ENCODE data around the gene SLC30A4.
"Not testable (repeated sequence)": the region's sequence is repeated elsewhere in the genome, so short reads cannot be mapped to it uniquely, and the experiment has no call there.

The SLC30A4 gene, protein sequence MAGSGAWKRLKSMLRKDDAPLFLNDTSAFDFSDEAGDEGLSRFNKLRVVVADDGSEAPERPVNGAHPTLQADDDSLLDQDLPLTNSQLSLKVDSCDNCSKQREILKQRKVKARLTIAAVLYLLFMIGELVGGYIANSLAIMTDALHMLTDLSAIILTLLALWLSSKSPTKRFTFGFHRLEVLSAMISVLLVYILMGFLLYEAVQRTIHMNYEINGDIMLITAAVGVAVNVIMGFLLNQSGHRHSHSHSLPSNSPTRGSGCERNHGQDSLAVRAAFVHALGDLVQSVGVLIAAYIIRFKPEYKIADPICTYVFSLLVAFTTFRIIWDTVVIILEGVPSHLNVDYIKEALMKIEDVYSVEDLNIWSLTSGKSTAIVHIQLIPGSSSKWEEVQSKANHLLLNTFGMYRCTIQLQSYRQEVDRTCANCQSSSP

DNA sequence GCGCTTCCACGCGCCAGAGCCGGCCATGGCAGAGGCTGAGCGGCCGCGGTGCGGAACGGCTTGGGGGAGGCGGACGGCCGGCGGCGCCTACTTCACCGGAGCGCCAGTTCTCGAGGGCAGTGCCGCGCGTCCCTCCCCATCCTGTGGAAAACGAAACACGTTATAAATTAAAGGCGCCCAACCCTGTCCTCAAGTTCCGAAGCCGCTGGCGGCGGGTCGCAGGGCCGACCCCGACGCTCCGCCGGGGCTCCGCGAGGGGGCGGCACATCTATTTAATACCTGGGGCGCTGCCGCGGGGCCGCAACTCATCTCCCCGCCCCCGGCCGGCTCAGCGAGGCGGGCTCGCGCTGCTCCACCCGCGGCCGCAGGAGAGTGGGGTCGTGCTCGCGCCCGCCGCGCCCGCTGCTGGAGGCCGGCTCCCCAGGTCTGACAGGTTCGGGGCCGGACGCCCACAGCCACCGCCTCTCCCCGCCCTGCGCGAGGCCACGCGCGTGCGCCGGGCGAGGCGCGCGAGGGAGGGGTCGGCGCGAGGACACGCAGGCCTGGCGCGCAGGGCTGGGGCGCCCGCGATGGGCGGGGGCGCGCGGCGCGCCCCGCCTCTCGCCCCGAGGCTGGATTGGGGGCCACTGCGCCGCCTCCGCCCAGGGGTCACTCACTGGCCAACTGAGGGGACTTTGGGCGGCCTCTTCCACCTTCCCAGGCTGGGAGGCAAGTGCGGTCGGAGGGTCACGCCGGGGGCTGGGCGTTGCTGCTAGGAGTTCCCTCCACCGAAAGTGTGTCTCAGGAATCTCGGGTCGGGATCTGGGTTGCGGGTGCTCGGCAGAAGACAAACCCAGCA, at the start of gene SLC30A4:
SLC30A4 (minus strand) TSS at position 428 of the 838 bp plus-strand sequence; CDS start at position 27, 401 bp downstream.
- DNase-seq = no peak

DNA sequence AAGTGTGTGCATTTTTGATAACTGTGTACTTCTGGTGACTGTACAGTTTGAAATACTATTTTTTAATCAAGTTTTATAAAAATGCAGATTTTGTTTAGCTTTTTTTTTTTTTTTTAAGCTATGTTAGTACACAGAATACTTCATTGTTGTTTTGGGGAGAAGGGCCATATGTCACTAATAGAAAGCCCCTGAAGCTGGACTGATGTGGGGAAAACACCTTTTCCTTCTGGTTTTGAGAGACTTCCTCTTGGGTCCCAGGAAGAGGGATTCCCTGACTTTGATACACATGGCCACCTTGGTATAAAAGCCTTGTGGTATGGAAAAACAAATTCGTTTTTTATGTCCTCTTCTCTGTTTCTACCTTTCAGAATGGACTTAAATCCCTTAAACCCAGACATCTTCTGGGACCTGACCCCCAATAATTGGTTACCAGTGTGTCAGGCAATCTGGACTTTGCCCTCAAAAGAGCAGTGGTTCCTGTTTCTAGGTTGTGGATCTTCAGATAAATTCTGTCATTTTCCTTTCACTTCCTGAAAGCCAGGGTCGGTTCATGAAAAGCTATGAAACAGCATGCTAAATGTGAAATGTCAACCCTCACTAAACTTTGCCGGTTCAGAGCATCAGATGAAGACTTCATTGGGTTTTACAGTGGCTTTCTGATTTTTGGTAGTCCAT, 33.5 kb upstream of the SLC30A4 start:
- DNase-seq = no peak

DNA sequence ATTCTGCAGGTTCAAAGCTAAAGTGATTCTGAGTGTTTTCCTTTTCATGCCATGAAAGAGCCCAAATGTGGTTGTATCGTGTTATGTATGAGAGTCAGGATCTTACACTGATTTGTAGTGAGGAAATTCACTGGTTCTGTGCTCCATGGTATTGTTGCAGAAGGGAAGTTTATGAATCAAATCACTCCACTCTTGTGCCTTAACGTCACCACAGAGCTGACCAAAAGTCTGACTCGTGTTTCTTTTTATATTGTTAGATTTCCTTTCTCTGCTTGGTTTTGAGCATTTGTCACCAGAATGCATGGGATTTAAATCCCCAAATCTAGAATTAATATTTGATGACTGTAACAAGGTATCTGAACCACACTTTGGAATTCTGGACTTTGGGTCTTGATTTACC, 29.1 kb upstream of the SLC30A4 start:
- no peak for DNase-seq

DNA sequence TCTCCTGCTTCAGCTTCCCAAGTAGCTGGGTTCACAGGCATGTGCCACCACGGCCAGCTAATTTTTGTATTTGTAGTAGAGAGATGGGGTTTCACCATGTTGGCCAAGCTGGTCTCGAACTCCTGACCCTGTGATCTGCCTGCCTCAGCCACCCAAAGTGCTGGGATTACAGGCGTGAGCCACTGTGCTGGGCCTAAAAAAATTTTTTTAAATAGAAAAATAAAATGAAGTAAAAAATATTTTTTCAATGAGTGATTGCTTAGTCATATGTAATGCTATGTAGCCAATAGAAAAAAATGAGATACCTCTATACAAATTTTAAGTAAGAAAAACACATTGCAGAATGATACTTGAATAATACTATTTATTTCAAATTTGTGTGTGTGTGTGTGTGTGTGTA, 27.9 kb upstream of the SLC30A4 start:
- no peak for DNase-seq

DNA sequence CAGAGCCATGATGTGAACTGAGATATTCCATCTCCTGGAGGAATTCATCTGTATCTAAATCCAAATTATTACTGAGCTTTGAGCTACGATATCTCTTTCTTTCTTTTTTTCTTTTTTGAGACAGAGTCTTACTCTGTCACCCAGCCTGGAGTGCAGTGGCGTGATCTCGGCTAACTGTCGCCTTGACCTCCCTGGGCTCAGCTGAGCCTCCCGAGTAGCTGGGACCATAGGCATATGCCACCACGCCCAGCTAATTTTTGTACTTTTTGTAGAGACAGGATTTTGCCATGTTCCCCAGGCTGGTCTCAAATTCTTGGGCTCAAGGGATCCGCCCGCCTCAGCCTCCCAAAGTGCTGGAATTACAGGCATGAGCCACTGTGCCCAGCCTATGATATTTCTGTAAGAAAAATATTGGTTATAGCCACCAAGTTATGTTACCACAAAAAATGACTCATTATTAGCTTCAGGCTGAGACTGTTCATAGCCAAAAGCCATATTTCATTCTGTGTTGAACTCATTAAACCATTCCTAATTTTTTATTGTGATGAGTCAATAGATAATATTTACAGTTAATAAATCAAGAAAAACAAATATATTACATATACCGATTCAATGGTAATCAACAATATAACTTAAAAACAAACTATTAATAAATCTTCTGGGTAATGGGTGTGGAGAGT, 27.1 kb upstream of the SLC30A4 start:
- DNase-seq = no peak

DNA sequence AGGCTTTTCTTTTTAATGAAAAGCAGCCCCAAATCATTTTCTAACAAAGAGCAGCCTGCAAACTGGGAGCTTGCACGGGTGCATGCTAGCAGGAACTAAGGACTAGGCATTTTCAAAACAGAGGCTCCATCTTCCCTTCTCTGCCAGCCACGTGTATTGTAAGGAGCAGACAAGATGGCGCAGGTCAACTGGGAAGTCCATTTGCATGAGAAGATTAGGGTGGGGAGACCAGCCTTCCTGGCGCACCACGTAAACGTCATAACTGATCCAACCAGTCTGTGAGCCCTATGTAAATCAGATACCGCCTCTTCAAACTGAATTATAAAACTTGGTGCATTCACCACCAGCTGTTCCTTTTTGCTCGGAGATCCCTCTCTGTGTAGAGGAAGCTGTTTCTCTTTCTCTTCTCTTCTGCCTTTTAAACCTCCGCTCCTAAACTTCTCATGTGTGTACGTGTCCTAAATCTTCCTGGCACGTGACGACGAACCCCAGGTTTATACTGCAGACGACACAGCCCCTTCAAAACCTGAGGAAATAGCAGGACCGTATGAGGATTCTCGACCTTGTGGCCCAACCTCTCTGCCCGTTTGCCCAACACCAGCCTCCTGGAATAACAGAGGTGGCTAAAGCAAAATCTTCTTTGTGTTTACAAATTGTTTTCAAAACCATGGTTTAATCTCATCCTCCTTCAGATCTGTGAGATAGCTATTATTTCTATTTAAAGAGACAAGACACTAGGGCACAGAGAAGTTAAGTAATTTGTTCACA, 26.4 kb upstream of the SLC30A4 start:
- no peak for DNase-seq

DNA sequence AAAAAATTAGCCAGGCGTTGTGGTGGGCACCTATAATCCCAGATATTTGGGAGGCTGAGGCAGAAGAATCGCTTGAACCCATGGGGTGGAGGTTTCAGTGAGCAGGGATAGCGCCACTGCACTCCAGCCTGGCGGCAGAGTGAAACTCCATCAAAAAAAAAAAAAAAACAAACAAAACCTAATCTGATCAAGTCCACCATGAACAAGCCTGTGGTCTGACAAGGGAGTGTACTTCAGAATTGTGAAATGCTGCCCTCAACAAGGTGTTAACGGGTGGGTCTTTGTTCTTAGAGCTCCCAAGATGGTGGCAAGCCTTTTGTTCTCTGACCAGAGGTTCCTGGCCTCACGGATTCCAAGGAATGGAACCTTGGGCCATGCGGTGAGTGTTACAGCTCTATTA, 24.2 kb upstream of the SLC30A4 start:
- DNase-seq = no peak

DNA sequence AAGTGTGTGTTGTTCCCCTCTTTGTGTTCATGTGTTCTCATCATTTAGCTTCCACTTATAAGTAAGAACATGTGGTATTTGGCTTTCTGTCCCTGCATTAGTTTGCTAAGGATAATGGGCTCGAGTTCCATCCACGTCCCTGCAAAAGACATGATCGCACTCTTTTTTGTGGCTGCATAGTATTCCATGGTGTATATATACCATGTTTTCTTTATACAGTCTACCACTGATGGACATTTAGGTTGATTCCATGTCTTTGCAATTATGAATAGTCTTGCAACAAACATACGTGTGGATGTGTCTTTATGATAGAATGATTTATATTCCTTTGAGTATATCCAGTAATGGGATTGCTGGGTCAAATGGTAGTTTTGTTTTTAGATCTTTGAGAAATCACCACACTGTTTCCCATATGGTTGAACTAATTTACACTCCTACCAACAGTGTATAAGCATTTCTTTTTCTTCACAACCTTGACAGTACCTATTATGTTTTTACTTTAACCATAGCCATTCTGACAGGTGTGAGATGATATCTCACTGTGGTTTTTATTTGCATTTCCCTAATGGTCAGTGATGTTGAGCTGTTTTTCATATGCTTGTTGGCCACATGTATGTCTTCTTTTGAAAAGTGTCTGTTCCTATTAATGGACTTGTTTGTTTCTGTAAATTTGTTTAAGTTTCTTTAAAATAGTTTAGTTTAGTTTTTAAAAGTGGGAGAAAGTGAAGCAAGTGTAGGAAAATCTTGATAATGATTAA, 21.9 kb upstream of the SLC30A4 start:
- DNase-seq = no peak

DNA sequence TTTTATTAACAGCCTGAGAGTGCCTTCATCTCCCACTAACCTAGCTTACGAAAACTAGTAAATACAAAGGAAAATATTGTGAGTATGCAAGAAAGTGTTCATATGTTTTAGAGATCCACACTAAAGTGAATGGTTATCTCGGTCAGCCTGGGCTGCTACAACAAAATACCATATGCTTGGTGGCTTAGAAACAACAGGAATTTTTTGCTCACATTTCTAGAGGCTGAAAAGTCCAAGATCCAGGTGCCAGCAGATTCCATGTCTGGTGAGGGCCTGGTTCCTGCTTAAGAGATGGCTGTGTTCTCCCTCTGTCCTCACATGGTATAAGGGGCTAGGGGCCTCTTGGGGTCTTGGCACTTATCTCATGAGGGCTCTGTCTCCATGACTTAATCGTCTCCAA, 20.5 kb upstream of the SLC30A4 start:
- no peak for DNase-seq

DNA sequence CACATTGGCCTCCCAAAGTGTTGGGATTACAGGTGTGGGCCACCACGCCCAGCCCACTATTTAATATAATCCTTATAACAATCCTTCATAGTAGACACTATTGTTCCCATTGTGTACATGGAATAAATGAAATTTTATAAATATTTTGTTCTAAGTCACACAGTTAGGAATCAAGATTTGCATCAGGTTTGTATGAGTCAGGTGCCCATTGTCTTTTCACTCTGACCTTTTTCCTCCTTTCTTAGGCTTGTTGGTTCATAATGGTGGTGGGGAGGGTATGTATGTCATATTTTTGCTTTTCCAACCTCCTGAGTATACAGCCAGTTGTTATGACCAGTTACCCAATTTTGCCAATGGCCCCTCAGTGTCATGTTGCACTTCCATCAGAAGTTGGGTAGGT, 18.0 kb upstream of the SLC30A4 start:
- no peak for DNase-seq

DNA sequence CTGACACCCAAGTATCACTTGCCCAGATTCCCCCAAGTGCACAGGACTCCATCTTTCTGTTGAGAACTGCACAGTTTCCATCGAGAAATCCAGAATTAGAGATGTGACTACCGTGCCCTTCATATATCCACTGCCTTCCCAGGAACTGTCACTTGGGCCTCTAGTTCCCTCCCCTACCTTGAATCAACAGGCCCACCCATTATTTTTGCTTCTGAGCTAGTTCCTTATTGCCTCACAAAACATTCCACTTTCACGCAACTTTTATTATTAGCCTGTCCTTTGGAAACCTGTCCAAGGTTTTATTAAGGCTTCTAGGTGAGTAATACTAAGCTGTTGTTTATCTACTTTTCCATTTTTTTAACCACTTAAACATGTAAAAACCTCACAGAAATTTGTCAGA, 17.1 kb upstream of the SLC30A4 start:
- DNase-seq = no peak

DNA sequence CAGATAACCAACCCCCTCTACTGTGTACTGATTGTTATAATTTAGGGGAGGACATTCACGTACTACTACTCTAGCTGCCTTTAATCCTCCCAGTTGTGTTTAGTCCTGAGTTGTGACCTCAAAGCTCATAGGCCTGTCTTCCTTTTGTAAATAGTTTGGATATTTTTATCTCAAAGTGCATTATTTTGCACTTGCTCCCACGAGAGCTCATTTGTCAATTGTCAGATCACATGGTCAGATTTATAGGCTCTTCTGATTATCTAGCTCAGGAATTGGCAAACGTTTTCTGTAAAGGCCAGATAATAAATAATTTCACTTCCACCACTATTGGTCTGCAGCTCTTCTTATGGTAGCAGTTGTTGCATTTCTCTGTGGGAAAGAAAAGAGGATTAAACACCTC, 14.4 kb upstream of the SLC30A4 start:
- DNase-seq = no peak

DNA sequence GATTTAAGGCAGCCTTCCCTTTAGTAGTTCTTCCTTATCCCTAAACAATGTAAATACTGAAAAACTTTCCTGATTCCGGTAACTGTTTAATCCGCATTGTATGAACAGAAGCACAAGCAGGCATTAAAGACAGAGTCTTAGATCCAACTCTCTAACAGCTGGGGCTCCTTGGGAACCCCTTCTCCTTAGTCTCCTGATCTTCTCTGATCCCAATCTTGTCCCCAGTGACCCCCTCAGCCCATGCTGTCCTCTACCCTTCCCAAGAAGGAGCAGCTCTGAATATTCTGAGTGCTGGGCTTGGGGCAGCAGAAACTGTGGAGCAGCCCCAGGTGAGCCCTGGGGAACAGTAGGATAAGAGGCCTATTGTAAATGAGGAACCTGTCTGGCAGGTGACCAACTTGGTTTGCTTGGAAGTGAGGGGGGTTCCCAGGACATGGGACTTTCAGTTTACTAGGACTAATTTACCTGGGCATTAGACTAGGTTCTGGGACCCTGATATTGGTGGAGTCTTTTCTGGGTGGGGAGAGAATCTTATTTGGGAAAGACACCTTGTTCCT, 13.0 kb upstream of the SLC30A4 start:
- no peak for DNase-seq

DNA sequence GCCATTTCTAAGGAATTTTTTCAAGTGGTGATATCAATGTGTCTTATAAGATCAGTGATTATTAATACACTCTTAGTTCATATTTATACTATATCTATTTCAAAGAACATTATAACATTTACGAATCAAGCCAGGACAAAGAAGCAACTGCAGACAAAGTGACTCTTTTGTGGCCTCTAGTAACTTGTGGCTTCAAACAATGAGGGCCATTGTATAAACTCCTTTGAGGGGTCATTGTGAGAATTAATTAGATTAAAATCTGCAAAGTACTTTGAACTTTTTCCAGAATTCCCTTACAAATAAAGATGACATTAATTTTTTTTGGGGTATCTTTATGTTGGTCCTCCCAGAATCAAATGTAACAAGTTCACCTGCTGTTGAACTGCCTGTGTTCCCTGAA, 12.3 kb upstream of the SLC30A4 start:
- no peak for DNase-seq

DNA sequence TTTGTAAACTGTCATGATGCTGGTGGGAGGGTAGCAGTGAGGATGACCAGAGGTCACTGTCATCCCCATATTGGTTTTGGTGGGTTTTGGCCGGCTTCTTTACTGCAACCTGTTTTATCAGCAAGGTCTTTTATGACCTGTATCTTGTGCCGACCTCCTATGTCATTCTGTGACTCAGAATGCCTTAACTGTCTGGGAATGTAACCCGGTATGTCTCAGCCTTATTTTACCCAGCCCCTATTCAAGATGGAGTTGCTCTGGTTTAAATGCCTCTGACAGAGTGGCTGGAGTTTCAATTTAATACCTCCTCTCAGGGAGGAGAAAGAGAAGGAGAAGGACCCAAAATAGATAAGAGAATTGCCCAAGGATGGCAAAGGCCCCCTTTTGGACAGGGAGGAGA, 10.3 kb upstream of the SLC30A4 start:
- not testable (repeated sequence) for DNase-seq

DNA sequence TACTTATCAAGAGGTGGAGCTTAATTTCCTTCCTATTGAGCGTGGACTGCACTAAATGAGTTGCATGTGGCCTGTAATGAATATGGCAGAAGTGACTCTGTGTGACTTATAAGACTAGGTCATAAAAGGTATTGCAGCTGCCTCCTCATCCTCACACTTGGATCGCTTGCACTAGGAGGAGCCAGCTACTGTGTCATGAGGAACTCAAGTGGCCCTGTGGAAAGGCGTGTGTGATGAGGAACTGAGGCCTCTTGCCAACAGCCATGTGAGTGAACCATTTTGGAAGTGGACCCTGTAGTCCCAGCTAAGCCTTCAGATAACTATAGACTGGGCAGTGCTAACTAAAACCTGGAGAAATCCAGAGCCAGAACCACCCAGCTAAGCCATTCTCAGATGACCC, 7.1 kb upstream of the SLC30A4 start:
- no peak for DNase-seq

DNA sequence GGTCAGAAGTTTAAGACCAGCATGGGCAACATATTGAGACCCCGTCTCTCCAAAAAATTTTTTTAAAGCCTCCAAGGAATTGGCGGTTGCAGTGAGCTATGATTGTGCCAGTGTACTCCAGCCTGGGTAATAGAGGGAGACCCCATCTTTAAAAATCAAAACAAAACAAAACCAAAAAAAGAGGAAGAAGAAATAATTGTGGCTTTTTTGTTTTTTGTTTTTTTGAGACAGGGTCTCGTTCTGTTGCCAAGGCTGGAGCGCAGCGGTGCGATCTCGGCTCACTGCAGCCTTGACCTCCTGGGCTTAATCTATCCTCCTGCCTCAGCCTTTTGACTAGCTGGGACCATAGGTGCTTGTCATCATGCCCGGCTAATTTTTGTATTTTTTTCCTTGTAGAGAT, 4.5 kb upstream of the SLC30A4 start:
- no peak for DNase-seq

DNA sequence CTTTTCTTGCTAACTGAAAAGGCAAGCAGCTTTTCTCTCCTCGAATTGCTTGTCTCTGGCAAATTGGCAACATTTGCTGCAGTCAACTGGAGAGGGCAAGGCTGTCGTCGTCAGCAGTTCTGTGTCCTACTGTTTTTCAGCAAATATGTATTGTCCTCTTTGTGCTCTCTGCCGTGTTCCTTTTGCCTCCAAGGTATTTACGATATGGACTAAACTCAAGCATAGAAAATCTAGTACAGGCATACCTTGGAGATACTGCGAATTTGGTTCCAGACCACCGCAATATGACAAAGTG, 558 bp upstream of the SLC30A4 start:
- no peak for DNase-seq

DNA sequence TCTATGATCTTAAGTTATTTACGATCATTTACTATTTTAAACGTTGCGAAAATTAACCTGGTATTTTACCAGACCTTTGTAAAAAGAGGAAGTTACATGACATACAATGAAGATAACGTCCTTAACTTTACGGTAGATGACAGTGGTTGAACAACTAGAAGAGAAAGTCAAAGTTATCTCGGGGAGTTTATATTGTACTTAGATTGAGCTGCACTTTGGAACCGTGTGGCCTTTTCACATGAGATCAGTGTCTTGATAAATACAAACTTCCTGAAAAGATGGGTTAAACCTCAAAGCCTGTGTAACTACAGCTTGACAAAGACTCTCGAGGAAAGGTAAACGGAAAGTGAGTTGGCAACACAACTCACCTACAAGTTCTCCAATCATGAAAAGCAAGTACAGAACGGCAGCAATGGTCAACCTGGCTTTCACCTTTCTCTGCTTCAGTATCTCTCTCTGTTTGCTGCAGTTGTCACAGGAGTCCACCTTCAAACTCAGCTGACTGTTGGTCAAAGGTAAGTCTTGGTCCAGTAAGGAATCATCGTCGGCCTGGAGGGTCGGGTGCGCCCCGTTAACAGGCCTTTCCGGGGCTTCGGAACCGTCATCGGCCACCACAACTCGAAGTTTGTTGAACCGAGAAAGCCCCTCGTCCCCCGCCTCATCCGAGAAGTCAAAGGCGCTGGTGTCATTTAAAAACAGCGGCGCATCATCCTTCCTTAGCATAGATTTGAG, 793 bp downstream of the SLC30A4 start:
- no peak for DNase-seq

DNA sequence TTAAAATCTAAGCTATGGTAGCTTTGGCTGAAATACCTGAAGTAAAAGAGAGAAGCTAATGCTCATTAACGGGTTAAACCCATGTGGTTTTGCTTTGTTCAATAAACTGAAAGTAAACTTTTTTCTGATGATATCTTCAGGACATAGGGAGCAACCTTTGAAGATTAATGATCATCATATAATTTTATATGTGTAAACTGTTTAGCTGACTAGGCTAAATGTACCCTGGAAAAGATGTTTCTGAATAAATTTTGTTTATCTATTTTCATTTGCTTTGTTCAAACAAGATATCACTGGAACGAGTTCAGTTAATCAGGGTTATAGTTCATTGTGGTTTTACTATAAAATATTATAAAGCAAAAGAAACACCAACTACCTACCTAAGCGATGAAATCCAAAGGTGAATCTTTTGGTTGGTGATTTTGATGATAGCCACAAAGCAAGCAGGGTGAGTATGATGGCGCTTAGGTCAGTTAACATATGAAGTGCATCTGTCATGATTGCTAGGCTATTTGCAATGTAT, 11.7 kb downstream of the SLC30A4 start:
- no peak for DNase-seq
